Hematopoietic multipotent progenitor cell treated with erythropoietin and hydrocortisone succinate and interleukin-3 and kit ligand, for 8 days (in vitro differentiated cells): ENCODE data around the gene NACA2.
"Not testable (repeated sequence)": the region's sequence is repeated elsewhere in the genome, so short reads cannot be mapped to it uniquely, and the experiment has no call there.

Experiments used
- DNase-seq: peaks from one replicate; pipeline ENCODE4 v3.0.0-alpha.2; 2015

Gene NACA2

GRCh38 chr17:61598014-61598413, 7.0 kb upstream of the NACA2 start:
- DNase-seq: no peak

- no peak for DNase-seq
These were observed 6.6 kb upstream of the NACA2 start for GRCh38 chr17:61597607-61598006.

GRCh38 chr17:61595418-61596186, 4.6 kb upstream of the NACA2 start:
- no peak for DNase-seq

GRCh38 chr17:61594294-61594825, 3.3 kb upstream of the NACA2 start:
- DNase-seq: no peak

GRCh38 chr17:61593426-61593825, 2.4 kb upstream of the NACA2 start:
- no peak for DNase-seq

GRCh38 chr17:61591930-61592329, 911 bp upstream of the NACA2 start:
- no peak for DNase-seq

GRCh38 chr17:61589990-61590389, 1.0 kb downstream of the NACA2 start:
- DNase-seq: no peak

- no peak for DNase-seq
These were observed 3.0 kb downstream of the NACA2 start for GRCh38 chr17:61587807-61588660.

- no peak for DNase-seq
These were observed 3.8 kb downstream of the NACA2 start for GRCh38 chr17:61587242-61587641.

GRCh38 chr17:61586622-61587021, 4.4 kb downstream of the NACA2 start:
- DNase-seq: not testable (repeated sequence)

GRCh38 chr17:61586031-61586566, 4.9 kb downstream of the NACA2 start:
- DNase-seq: no peak

- no peak for DNase-seq
These were observed 6.2 kb downstream of the NACA2 start for GRCh38 chr17:61584866-61585265.

- DNase-seq: no peak
These were observed 6.8 kb downstream of the NACA2 start for GRCh38 chr17:61584266-61584665.

- DNase-seq: no peak
These were observed 7.3 kb downstream of the NACA2 start for GRCh38 chr17:61583660-61584264.

GRCh38 chr17:61583242-61583641, 7.8 kb downstream of the NACA2 start:
- DNase-seq: peak; percentile 43

GRCh38 chr17:61582593-61582992, 8.4 kb downstream of the NACA2 start:
- DNase-seq: no peak

- DNase-seq: no peak
These were observed 9.2 kb downstream of the NACA2 start for GRCh38 chr17:61581611-61582349.

GRCh38 chr17:61580502-61580901, 10.5 kb downstream of the NACA2 start:
- DNase-seq: no peak

- no peak for DNase-seq
These were observed 11.1 kb downstream of the NACA2 start for GRCh38 chr17:61579961-61580360.

- DNase-seq: no peak
These were observed 11.7 kb downstream of the NACA2 start for GRCh38 chr17:61579347-61579746.

GRCh38 chr17:61578645-61579044, 12.4 kb downstream of the NACA2 start:
- no peak for DNase-seq

- no peak for DNase-seq
These were observed 15.0 kb downstream of the NACA2 start for GRCh38 chr17:61575983-61576382.
